Kidney tubule cell (primary cell): Measurements from ENCODE around the gene LIX1L.

Experiments used
- DNase-seq: peaks from one replicate; pipeline ENCODE4 v3.0.0-alpha.2; 2018; ENCODE audit warnings: low spot score

LIX1L gene

DNA sequence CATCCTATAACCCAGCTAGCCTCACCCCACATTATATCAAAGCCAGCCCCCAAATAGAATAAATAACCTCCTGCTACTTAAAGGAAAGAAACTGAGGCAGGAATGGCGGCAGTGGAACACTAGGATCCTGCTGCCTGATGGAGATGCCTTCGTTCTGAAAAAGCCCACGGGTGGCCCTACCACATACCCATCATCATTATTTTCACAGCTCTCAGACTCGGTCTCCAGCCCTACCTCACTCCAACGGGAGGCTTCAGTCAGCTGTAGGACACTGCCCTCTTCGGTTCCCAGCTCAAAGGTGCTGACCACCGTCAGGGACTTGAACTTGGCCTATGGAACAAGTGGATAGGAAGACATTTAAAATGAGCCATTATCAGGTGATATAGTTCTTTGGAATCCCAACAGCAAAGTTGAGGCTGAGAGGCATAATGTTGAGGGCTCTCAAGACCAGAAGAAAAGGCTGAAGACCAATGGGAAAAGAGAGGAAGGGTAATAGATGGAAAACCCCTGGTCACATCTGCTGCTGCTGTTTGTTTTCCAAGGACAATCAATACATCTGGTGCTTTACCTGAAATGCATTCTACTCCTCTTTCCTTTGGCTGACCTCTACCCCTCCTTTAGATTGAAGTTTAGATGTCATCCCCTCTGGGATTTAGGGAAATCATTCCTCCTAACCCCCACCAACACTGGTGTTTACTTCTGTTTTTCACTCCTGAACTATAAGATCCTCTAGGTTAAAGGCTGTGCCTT, 64.3 kb downstream of the LIX1L start:
- no peak for DNase-seq

DNA sequence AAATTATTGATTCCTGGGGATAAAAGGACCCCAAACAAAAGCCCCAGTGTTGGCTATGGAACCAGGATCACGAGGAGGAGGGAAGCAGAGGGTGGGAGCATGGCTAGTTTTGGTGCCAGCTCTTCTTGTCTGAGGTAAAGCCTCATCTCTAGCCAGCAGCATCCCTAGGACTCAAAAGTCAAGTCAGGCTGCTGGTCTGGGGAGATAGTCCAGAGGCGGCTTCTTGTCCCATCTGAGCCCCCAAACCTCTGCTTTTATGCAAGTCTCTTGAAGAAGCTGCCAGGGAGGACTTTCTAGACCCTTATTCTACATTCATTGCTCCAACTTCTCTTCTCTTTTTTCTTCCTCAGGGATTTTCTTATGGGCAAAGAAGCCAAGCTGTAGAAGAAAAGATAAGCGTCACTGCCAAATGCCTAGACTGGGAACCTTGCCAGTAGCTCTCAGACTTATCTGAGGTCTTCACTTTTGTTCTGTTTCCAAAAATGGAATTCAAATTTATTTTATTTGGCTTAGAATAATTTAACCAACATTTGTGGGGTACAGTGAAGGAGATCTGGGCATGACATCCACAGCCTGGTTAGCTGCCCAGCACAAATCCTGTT, 65.2 kb downstream of the LIX1L start:
- DNase-seq: no peak

DNA sequence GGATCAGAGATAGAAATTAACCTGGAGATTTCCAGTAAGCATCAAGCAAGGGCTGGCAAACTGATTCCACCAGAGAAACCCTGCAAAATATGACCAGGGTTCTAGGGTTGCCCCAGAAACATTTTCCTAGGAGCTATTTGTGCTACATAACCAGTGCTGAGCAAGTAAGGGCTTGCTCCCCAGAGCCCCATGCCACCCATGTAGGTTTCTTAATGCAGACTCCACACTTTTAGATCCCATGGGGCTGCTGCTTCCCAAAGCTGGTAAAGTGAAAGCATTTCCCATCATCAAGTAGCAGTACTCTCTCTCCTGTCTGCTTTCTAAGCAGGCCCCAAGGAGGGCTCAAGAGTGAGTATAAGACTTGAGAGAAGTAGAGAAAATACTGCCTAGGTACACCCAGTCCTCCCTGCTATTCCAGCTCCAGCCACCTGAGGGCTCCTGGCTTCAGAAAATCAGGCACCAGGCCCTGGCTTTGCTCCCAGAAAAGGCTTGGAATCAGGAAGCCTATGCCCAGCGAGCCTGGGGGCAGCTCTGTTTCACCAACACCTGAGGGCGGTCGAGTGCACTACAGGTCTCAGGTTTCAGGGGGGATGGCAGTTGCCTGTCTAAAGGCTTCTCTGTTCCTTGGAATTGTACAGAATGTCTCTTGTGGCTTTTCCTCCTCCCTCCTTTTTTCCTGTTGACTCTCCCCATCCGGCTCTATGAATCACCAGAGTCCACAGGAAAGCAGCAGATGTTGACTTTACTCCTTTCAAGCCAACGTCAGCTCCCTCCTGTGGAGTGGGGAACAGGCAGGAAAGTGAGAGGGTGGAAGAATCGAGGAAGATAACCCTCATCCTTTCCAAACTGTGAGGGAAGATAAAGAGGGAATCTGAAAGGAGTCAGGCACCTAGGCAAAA, 66.0 kb downstream of the LIX1L start:
- peak; percentile 100 for DNase-seq

DNA sequence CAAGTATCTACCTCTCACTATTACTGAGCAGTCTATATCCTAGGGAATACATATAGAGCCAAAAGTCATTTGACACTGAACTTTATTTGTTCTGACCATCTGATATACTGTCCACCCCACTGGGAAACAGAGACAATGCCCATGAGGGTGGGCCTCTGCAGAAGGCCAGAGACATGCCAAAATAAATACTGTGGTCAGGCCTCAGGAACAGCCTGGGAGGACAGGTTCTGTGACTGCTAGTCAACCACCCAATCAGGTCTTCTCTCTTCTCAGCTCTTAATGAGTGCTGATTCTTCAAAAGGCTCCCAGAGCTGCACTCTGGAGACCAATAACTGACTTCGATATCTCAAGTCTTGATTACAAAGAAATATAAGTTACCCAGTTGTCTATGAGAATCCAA, 66.7 kb downstream of the LIX1L start:
- DNase-seq: peak; percentile 23

DNA sequence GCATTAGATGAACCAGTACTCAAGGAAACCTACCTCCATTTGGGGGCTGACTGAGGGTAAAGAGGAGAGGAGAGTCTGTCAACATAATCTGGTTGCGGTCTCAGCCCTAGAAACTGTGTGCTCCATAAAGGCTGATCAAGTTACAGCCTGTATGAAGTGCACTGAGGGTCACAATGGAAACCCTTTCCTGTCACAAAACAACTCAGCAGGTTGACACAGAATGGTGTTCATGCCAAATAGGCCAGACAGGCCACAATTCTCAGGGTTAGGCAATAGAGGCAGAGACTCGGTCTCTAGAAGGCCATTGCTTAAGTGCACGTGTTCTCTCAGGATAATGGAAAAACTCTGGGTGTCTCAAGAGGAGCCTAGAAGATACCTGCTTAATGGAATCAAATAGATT, 68.1 kb downstream of the LIX1L start:
- DNase-seq: no peak

DNA sequence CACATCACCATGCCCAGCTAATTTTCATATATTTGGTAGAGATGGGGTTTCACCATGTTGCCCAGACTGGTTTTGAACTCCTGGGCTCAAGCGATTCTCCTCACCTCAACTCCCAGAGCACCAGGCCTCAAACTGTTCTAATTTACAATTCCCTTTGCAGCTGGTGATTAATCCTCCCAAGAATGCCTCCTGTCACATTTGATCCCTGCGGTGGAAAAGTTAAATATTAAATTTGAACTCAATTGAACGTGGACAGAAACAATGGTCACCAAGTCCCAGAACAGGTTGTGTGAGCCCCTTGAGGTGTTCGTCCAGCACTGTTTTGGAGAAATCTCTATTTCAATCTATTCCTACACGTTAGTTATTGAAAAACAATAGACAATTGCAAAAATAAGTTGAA, 70.2 kb downstream of the LIX1L start:
- DNase-seq: peak; percentile 91

DNA sequence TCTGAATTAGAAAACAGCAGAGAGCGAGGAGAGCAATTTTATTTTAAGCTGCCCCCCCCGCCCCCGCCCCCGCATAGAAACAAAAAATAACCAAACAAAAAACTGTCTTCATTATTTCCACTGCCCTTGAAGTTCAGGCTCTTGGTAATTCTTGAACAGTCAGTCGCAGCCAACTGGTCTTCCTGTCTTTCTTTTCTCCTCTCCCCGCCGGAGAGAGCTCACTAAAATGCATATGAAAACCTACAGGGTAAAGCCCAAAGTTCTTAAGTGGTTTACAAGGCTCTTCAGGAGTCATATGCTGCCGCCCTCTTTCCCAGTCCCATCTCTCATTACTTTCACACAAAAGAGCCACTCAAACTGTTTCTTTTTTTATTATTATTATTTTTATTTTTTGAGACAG, 71.0 kb downstream of the LIX1L start:
- no peak for DNase-seq

DNA sequence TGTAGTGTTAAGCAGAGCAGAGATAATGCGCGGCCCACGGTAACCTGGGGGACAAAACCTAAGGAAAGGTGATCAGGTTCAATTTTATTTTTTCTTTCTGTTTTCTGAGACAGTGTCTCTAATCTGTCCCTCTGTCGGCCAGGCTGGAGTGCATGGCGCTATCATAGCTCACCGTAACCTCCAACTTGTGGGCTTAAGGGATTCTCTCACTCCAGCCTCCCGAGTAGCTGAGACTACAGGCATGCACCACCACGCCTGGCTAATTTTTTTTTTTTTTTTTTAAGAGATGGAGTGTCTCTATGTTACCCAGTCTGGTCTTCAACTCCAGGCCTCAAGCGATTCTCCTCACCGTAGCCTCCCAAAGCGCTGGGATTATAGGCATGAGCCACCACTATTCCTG, 71.4 kb downstream of the LIX1L start:
- DNase-seq: no peak

DNA sequence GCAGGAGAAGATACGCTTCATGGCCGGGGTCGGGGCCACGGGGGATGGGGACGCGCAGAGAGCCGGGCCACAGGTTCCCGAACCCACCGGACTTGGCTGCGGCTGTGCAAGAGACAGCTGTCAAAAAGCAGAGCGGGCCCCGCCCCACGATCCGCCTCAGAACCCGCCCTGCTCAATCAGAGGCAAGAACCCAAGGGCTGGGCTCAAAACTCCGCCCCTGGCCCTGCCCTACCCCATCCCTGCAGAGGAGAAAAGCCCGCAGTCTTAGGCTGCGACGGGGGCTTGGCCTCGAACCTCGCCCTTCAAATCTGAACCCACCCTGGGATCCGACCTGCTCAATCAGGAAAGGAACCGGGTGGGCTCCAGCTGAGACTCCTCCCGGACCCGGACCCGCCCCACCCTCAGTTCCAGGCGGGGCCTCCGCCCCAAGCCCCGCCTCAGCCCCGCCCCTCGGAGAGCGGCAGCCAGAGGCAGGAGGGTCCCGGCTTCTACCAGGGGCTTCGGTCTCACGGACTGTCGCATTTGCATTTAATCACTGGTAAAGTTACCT, 72.0 kb downstream of the LIX1L start, which contains the start of gene ANKRD35:
TSS of gene ANKRD35 (minus strand) at position 129 of the 550 bp plus-strand sequence. CDS start at position 21, 108 bp downstream.
- DNase-seq: peak; percentile 62

DNA sequence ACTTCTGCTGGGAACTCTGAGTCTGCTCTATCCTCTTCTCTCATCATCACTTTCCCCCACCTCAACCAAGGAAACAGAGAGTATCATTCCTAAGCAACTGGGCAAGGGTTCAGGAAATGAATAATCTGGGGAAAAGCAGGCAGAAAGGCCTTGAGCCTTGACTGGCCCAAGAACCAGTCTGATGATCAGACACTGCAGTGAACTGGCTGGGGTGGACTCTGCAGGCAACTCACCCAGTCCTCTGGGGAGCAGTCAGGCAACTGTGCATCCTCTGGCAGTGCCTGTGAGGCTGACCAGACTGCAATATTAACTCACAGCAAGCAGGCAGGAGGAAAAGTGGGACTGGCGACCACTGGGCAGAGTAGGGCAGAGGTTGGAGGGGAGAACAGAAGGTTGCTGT, 73.1 kb downstream of the LIX1L start:
- peak; percentile 50 for DNase-seq
